AG04450 (cell line): ENCODE data around the gene TTC28. TPM values are rescaled to one million over a fixed set of nuclear protein-coding genes. Genes with fewer than 3 reads are reported as not detected.

ENCODE experiments used
- CTCF ChIA-PET: fragments of 300-600, 350-600 bp; formaldehyde crosslinking; extraction: SDS; loops from one replicate; lab custom pipeline; 2022; ENCODE audit warnings: antibody characterized with exemption, inconsistent platforms; lab: Charles Lee
- POLR2A ChIA-PET: fragments of 350-600 bp; formaldehyde crosslinking; extraction: SDS; loops from one replicate; lab custom pipeline; 2021; ENCODE audit warnings: antibody characterized with exemption, inconsistent platforms; lab: Yijun Ruan, JAX
- DNase-seq: peaks from one replicate; pipeline ENCODE4 v3.0.0-alpha.2; 2011; ENCODE audit warnings: low read depth, low spot score
- H3K27ac ChIP-seq: one replicate; pipeline ENCODE4 v1.5.1; 2012; ENCODE audit warnings: low read depth, low read length, control low read depth
- H3K27me3 ChIP-seq: one replicate; pipeline ENCODE4 v1.6.0; 2012; ENCODE audit warnings: low read length; ENCODE audit not compliant: control insufficient read depth, insufficient read depth
- H3K4me3 ChIP-seq: 2 replicates; pipeline ENCODE4 v1.5.1; 2011; ENCODE audit warnings: mild to moderate bottlenecking, low read depth, low read length, control low read depth
- H3K9me3 ChIP-seq: 2 replicates; pipeline ENCODE4 v1.5.1; 2012; ENCODE audit warnings: low read length; ENCODE audit not compliant: control insufficient read depth, insufficient read depth
- polyA plus RNA-seq: library from polyadenylated mRNA; depleted of rRNA; stranded (reverse); fragments of >200 nt; gene quantifications from 2 replicates; pipeline ENCODE4 v1.2.3, GENCODE V29; 2011
- TF ChIP-seq, protein P1 (sequence below): IDR thresholded peaks from 2 replicates; pipeline ENCODE4 v1.5.1; 2011; ENCODE audit warnings: low read depth, low read length, control low read depth, inconsistent platforms

Gene TTC28
- polyA plus RNA-seq, 1 experiment, result 11.2 TPM

DNA sequence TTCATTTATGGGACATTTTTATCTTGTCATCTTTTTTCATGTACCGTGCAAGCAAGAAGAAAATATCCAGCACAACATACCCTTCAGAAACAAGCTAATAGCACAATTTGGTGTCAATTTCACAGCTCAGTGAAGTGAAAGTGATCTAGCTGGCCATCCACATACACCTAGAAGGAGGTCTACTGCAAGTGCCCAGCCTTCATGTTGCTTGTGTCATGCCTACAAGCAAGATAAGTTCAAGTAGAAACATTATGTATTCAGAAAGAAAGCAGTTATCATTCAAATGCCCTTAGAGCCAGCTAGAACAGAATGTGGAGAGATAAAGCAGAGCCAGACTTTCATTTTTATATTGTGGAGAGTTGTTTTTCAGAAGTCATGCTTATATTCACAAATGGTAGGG, 434.9 kb downstream of the TTC28 start:
- TF ChIP-seq, protein P1, sequence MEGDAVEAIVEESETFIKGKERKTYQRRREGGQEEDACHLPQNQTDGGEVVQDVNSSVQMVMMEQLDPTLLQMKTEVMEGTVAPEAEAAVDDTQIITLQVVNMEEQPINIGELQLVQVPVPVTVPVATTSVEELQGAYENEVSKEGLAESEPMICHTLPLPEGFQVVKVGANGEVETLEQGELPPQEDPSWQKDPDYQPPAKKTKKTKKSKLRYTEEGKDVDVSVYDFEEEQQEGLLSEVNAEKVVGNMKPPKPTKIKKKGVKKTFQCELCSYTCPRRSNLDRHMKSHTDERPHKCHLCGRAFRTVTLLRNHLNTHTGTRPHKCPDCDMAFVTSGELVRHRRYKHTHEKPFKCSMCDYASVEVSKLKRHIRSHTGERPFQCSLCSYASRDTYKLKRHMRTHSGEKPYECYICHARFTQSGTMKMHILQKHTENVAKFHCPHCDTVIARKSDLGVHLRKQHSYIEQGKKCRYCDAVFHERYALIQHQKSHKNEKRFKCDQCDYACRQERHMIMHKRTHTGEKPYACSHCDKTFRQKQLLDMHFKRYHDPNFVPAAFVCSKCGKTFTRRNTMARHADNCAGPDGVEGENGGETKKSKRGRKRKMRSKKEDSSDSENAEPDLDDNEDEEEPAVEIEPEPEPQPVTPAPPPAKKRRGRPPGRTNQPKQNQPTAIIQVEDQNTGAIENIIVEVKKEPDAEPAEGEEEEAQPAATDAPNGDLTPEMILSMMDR, result no peak
- Histone ChIP-seq H3K4me3 (no peak overlapping the region), H3K27me3 (no peaks in the 10 kb centered on the region), H3K27ac (no peak overlapping the region), H3K9me3 (no peaks in the 10 kb centered on the region)
- ChIA-PET CTCF (interaction anchor here (0.8 to 3.0 kb wide), 4 partner anchors 8 to 193 kb away, joined by 3 to 18 read pairs (median 5); no protein-coding TSS in a partner anchor), POLR2A (no interaction called here)
- no peak for DNase-seq

DNA sequence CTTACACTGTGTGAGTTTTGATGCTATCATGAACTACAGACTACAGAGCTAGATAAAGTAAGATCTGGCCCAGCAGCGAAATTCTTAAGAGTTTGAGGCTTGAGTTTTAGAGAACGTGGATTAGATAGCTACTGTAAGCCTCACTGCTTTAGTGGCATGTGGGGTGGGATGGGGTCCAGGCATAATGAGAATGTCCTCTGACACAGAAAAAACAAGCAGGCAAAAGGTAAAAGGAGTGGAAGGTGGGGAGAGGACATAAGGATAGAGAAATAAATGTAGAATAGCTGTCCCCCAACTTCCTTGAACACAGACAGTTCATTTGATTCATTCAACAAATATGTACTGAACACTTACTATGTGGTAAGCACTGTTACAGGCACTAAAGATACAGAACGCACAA, 436.1 kb downstream of the TTC28 start:
- TF ChIP-seq, protein P1, result no peak
- no peak for DNase-seq
- ChIA-PET CTCF (interaction anchor here (0.6 to 3.0 kb wide), 3 partner anchors 10 to 52 kb away, joined by 3 to 18 read pairs (median 3); no protein-coding TSS in a partner anchor), POLR2A (no interaction called here)
- no peaks in the 10 kb centered on the region for H3K9me3 ChIP-seq
- H3K27me3 ChIP-seq, result no peaks in the 10 kb centered on the region
- no peak overlapping the region for H3K4me3 ChIP-seq
- no peak overlapping the region for H3K27ac ChIP-seq

DNA sequence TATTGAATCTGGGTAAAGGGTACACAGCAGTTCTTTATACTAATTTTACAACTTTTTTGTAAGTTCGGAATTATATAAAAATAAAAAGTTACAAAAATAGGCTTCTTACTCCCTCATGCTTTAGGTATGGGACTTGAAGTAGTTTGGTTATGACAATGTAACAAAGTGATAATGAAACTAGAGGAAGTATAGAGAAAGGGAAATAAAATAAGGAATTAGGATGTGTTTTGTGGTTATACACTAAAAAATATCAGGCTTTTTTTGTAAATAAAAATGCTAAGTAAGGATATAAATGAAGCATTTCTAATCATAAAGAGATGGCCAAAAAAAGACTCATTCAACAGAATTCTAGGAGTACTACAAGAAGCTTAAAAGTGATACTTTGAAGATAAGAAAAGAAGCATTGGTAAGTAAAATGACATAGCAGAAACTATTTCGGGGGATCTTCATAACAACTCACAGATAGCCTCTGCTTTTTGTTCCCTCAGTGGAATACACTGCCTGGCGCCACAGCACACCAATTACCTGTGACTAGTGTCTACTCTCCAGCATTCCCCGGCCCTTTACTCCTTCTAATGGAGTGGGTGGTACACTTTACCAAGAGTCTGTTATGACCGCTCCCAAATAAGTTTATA, 437.9 kb downstream of the TTC28 start:
- TF ChIP-seq, protein P1, result no peak
- Histone ChIP-seq H3K9me3 (no peaks in the 10 kb centered on the region), H3K4me3 (no peak overlapping the region), H3K27me3 (no peaks in the 10 kb centered on the region), H3K27ac (no peak overlapping the region)
- ChIA-PET CTCF (interaction anchor here (1.5 kb wide), 1 partner anchor 10 kb away, joined by 4 read pairs; no protein-coding TSS in a partner anchor), POLR2A (no interaction called here)
- DNase-seq, result no peak

DNA sequence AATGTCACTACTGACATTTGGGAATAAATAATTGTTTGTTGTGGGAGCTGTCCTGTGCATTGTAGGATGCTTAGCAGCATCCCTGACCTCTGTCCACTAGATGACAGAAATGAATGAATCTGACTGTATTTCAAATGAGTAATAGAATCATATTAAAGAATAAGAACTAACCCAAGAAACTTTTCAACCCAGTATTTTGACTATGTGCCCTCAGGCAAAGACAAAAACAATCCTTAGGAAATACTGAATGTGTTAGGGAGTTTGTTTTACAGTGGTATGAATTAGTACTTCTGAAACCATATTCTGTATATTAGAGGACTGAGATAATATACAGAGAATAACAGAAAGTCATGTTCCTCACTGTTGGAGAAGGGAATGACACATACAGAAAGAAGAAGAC, 439.7 kb downstream of the TTC28 start:
- Histone ChIP-seq H3K4me3 (no peak overlapping the region), H3K27ac (no peak overlapping the region), H3K27me3 (no peaks in the 10 kb centered on the region), H3K9me3 (no peaks in the 10 kb centered on the region)
- ChIA-PET CTCF (interaction anchor here (1.0 to 1.5 kb wide), 3 partner anchors 10 to 13 kb away, joined by 3 to 4 read pairs (median 3); no protein-coding TSS in a partner anchor), POLR2A (no interaction called here)
- TF ChIP-seq, protein P1, result no peak
- no peak for DNase-seq

DNA sequence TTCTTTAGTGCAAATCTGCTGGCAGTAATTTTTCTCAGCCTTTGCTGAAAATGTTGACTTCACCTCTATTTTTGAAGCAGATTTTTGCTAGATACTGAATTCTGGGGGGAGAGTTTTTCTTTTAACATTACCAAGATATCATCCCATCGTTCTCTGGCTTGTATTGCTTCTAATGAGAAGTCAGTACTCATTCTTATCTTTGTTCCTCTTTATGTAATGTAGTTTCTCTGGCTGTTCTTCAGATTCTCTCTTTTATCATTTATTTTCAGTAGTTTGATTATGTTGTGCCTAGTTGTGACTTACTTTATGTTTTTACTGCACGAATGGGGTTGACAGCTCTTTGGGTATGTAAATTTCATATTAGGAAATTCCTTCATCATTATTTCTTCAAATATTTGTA, 441.9 kb downstream of the TTC28 start:
- no peak for DNase-seq
- Histone ChIP-seq H3K27me3 (no peaks in the 10 kb centered on the region), H3K4me3 (no peak overlapping the region), H3K9me3 (no peaks in the 10 kb centered on the region), H3K27ac (no peak overlapping the region)
- TF ChIP-seq, protein P1, result no peak
- ChIA-PET POLR2A (no interaction called here), CTCF (no interaction called here)
